ENCODE data around the gene RGS8. TPM values are rescaled to one million over a fixed set of nuclear protein-coding genes. Genes with fewer than 3 reads are reported as not detected.

Gene RGS8
- total RNA-seq, 1 experiment from 2014 or later: not detected

DNA sequence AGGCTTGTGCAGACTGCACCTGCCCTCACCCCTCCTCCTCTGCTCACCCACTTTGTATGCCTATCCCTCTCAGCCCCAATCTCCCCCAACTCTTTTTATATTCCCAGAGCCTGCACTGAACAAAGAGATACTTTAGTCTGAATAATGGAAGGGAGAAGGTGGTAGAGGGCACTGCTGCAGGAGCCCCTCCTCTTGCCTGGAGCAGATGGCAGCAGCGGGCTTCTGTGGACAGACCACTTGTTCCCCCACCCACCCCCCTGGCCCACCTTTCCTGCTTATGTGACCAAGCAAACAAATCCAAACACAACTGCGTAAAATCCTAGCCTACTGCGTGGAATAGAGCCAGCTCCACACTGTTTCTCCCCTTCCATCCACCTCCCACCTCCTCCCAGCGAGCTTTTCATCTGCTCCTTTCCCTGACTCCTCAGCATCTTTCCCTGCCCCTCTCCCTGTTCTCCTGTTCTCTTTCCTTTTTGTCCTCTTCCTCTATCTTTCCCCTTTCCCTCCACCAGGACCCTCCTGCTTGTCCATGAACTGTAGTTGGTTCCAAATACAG lies 27.5 kb downstream of the RGS8 start:
- in situ Hi-C loops (cut with HindIII; ENCODE audit: low pct_unique_long_range_greater_than_20kb, low sequenced_read_pairs): no loop called here
- no peak for DNase-seq (ENCODE audit: low read depth, low spot score)

DNA sequence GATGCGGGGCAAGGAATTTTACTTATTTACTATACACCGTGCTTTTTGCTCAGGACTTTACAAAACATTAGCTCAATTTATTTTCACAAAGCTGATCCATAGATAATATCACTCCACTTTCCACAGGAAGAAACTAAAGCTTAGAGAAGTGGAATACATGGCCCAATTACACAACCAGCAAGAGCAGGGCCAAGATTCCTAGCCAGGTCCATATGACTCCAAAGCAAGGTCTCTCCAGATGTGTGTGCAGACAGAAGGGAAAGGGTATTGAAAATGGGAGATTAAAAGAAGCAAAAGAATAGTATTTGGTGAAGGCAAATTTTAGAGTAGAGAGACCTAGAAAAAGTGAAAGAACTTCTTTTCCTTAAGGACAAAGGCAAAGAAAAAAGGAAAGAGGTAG lies 30.4 kb downstream of the RGS8 start:
- in situ Hi-C loops (cut with HindIII; ENCODE audit: low pct_unique_long_range_greater_than_20kb, low sequenced_read_pairs): no loop called here
- DNase-seq (ENCODE audit: low read depth, low spot score): no peak

DNA sequence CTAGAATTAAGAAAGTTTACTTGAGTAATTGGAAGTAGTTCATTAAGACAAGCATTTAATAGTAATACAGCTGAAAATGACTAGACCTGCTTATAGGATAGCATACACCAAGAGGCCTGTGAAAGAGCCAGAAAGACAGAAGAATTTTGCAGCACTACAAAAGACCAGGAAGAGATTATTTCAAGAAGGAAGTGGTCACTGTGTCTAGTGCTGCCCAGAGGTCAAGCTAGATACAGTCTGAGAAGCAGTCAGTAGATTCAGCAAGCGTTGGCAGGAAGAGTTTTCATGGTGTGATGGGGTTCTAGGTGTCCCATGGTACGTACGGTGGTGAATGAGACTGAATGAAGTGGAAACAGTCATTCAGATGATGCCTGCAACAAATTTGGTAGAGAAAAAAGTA lies 31.5 kb downstream of the RGS8 start:
- in situ Hi-C loops (cut with HindIII; ENCODE audit: low pct_unique_long_range_greater_than_20kb, low sequenced_read_pairs): no loop called here
- no peak for DNase-seq (ENCODE audit: low read depth, low spot score)

DNA sequence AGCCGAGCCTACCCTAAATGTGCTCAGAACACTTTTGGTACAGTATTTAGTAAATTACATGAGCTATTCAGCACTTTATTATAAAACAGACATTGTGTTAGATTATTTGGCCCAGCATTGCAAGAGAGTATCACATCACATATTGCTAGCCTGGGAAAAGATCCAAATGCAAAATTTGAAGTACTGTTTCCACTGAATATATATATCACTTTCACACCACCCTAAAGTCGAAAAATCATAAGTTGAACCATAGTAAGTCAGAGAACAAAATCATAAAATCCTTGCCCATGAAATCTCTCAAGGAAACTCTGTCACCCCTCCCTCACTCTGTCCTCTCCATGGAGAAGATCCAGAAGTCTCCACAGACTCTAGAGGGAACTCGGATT lies 33.1 kb downstream of the RGS8 start:
- DNase-seq (ENCODE audit: low read depth, low spot score): no peak
- in situ Hi-C loops (cut with HindIII; ENCODE audit: low pct_unique_long_range_greater_than_20kb, low sequenced_read_pairs): no loop called here

DNA sequence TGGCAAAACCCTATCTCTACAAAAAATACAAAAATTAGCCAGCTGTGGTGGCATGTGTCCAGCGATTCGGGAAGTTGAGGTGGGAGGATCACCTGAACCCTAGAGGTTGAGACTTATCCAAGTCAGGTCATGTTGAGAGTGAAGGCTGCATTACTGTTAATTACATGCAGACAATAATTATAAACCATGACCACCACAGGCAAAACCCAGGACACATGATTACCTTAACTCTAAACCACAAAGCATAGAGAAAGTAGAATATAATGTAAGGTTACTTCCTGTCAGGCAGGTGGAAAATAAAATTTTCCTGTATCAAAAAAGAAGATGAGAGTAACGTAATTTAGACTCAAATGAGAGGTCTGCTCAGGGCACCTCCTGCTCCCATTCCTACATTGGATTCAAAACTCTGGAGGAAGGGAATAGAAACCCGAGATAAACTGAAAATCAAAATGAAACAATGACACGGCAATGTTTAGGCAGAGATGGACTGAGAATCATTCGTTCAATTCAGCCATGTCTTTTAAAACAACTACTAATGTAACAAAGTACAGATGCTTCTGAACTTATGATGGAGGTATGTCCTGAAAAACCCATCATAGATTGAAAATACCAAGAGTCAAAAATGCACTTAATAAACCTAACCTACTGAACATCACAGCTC lies 33.6 kb downstream of the RGS8 start:
- in situ Hi-C loops (cut with HindIII; ENCODE audit: low pct_unique_long_range_greater_than_20kb, low sequenced_read_pairs): no loop called here

DNA sequence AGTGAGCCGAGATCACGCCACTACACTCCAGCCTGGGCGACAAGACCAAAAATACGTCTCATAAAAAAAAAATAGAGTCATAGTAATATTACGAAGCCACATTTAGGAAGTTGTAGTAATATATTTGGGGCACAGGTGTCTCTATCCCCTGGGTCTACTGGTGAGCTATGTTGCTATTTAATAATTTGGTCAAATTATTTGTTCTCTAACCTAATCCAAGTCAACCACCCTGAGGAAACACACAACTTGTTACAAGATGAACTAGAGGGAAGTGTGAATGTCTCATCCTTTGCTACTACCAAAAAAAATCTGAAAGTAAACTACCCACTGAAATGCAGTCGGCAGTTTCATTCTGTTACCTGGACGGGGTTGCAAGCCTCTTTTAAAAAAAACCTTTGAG lies 35.3 kb downstream of the RGS8 start:
- in situ Hi-C loops (cut with HindIII; ENCODE audit: low pct_unique_long_range_greater_than_20kb, low sequenced_read_pairs): no loop called here
- no peak for DNase-seq (ENCODE audit: low read depth, low spot score)

More for the DNA sequence above, 33.6 kb downstream of the RGS8 start:
- DNase-seq (ENCODE audit: low read depth, low spot score): no peak

GRCh38 chr1:182646739-182647138 lies 37.6 kb downstream of the RGS8 start:
- in situ Hi-C loops (cut with HindIII; ENCODE audit: low pct_unique_long_range_greater_than_20kb, low sequenced_read_pairs): no loop called here
- DNase-seq (ENCODE audit: low read depth, low spot score): no peak

DNA sequence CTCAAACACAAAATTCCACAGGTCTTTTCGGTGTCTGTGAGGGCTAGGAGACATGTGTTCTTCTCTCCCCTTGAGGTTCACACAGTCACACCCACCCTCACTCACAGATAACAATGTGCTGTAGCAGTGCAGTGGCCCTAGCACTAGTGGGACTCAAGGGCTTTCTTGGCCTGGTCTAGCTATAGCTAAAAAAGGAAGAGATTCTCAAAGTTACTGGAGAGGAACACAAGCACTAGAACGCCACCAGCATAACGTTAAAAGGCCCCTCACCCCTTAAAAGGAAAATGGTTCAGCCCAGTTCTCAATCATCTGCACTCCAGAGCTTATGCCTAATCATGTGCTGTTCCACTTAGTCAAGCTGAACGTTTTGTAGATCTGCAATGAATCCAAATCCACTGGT lies 39.5 kb downstream of the RGS8 start:
- no peak for DNase-seq (ENCODE audit: low read depth, low spot score)
- in situ Hi-C loops (cut with HindIII; ENCODE audit: low pct_unique_long_range_greater_than_20kb, low sequenced_read_pairs): no loop called here

DNA sequence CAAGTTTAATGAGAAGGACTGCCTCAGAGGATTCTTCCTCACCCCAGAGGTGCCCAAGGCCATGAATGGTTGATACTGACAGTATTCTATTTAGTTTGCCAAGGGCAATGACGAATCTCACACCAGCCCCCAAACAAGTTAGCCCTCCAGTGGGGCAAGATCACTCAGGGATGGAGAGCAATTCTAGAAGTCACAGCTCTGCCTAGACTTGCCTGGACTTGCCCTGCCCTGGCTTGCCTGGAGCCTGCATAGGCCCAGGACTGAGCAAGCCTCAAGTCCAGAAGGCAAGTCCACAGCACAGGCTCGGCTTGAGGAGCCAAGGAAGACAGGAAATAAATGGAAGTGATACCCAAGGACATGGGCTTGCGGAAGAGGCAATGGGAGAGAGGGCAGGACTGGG lies 40.7 kb downstream of the RGS8 start:
- in situ Hi-C loops (cut with HindIII; ENCODE audit: low pct_unique_long_range_greater_than_20kb, low sequenced_read_pairs): no loop called here
- DNase-seq (ENCODE audit: low read depth, low spot score): no peak

DNA sequence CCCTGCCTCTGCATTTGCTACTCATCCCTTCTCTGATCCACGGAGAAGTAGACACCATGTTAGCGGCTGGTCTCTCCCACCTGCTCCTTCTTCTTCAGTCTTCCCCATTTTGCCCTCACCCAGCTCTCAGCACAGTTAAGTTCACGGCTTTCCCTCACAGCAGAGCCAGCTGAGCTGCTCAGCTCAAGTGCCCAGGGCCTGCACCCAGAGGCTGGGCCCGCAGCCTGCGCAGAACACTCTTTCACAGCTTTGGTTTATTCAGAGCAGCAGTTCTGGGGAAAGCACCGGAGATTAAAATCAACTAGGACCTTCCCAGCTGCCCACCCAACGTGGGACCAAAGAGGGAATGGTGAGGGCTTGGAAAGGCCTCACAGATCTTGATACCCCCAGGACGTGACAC lies 41.9 kb downstream of the RGS8 start:
- in situ Hi-C loops (cut with HindIII; ENCODE audit: low pct_unique_long_range_greater_than_20kb, low sequenced_read_pairs): no loop called here

DNA sequence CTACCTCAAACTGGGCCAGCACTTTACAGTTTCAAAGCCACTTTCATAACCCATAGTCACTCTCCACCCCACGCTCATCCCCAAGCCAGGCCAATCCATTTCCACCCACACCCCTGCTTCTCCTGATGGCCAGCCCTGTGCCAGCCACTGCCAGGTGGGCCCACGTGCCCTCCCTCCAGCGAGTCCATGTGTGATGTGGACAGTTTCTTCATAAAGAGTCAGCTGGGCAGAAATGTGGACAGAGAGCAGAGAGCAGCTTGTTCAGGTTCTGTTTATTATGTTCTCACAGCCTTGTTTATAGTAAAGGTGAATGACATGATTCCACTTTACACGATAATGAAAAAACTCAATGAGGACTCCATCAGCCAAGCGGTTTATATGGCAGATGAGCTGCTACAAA lies 42.8 kb downstream of the RGS8 start:
- DNase-seq (ENCODE audit: low read depth, low spot score): no peak
- in situ Hi-C loops (cut with HindIII; ENCODE audit: low pct_unique_long_range_greater_than_20kb, low sequenced_read_pairs): no loop called here

More for the DNA sequence above, 41.9 kb downstream of the RGS8 start:
- no peak for DNase-seq (ENCODE audit: low read depth, low spot score)

DNA sequence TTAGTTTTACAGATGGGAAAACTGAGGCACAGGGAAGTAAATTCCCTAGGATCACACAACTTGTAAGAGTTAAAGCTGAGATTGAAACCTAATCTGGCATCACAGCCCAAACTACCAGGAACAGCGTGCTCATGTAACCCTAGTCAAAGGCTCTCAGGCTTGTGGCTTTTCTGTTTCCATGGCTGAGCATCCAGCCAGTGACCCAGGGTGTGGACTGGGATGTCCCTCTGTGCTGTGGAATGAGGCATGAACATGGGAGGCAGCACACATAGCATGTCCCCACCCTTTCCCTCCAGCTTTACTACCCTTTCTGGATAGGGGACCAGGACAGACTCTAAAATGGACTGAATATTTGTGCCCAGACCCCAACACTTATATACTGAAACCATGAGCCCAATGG lies 45.1 kb downstream of the RGS8 start:
- DNase-seq (ENCODE audit: low read depth, low spot score): no peak
- in situ Hi-C loops (cut with HindIII; ENCODE audit: low pct_unique_long_range_greater_than_20kb, low sequenced_read_pairs): no loop called here

DNA sequence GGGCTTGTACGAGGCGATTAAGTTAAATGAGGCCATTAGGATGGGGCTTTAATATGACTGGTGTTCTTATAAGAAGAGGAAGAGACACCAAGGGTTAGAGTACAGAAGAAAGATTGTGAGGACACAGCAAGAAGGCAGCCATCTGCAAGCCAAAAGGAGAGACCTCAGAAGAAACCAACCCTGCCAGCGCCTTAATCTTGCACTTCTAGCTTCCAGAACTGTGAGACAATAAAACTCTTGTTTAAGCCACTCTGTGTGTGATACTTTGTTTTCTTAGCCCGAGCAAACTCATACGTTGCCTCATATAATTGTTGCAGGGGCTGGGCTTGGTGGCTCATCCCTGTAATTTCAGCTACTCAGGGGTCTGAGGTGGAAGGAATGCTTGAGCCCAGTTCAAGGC lies 46.6 kb downstream of the RGS8 start:
- in situ Hi-C loops (cut with HindIII; ENCODE audit: low pct_unique_long_range_greater_than_20kb, low sequenced_read_pairs): no loop called here
- peak; percentile 41 for DNase-seq (ENCODE audit: low read depth, low spot score)

DNA sequence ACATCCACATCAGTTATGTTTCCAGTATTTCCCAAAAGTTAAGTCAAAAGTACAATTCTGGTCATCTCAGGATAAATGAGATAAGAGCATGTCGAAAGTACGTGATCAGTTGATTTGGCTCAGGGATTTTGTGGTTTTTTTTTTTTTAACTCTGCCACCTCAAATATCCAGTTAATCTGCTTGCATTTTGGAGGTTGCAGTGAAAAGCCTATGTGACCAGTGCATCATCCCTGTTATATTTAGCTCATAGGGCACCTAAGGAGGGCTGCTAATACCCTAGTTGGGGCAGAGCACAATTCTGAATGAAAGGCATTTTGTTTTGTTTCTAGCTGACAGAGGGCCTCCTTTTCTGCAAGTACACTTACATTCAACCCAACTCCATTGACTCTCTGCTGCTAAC lies 48.5 kb downstream of the RGS8 start:
- no peak for DNase-seq (ENCODE audit: low read depth, low spot score)
- in situ Hi-C loops (cut with HindIII; ENCODE audit: low pct_unique_long_range_greater_than_20kb, low sequenced_read_pairs): no loop called here

Other genes starting within 250 kb of the RGS8 start
- gene RGSL1, start 234.4 kb downstream of the RGS8 start, total RNA-seq (2014; rRNA removed; shearing (Covaris generic)): not detected in 2 replicates
- gene RNASEL, start 95.3 kb downstream of the RGS8 start, total RNA-seq (2014; rRNA removed; shearing (Covaris generic)): 5.6 and 6.6 TPM in 2 replicates
- gene RGS16, start 80.2 kb downstream of the RGS8 start, total RNA-seq (2014; rRNA removed; shearing (Covaris generic)): 0.16 and 0.24 TPM in 2 replicates
- 6.7 and 7.0 TPM in 2 replicates for gene NPL, start 105.2 kb upstream of the RGS8 start, total RNA-seq (2014; rRNA removed; shearing (Covaris generic))
- 132 and 145 TPM in 2 replicates for gene DHX9, start 154.8 kb upstream of the RGS8 start, total RNA-seq (2014; rRNA removed; shearing (Covaris generic))